GM18870 (cell line): ENCODE measurements around the gene SYTL1.

Source experiments
- ATAC-seq: cut with Tn5 transposase; IDR thresholded peaks from one replicate; pipeline ENCODE4 v1.9.1; 2021; ENCODE audit warnings: moderate library complexity; ENCODE audit not compliant: unreplicated experiment

Gene SYTL1

DNA sequence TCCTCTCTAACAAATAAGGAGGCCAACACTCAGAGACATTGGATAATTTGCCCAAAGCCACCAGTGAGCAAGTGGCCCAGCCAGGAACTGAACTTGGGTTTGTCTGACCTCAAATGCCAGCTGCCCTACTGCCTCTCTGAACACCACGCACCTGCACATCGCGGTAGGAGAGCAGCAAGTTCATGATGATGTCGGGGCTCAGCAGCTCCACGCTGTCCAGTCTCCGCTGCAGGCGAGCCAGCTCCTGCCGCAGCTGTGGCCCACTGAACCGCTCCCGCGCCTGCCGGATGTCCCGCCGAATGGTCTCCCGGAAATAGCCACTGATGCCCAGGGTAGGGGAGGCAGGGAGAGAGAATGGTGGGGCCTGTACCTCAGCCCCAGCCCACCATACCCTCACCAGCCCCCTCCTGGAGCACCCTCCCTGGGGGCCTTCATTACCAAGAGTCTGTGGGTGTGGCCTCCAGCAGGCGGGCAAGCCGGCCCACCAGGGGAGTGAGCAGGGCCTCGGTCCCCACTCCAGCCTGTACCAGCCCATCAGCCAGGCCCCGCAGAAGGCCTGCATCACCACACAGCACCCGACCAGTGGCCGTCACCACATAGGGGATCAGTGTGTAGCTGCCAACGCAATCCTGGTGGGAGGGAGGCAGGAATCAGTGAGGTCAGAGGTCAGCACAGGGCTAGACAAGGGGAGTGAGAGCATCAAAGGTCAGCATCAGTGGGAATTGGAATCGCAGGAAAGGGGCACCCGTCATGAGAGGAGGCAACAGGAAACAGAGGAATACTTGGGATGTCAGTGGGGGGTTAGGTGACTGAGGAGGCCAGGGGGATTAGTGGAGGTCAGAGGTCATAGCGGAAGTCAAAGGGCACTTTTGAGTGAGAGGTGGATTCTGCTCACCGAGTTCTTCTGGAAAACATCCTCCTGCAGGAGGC lies 22.2 kb downstream of the SYTL1 start:
- ATAC-seq: no peak

DNA sequence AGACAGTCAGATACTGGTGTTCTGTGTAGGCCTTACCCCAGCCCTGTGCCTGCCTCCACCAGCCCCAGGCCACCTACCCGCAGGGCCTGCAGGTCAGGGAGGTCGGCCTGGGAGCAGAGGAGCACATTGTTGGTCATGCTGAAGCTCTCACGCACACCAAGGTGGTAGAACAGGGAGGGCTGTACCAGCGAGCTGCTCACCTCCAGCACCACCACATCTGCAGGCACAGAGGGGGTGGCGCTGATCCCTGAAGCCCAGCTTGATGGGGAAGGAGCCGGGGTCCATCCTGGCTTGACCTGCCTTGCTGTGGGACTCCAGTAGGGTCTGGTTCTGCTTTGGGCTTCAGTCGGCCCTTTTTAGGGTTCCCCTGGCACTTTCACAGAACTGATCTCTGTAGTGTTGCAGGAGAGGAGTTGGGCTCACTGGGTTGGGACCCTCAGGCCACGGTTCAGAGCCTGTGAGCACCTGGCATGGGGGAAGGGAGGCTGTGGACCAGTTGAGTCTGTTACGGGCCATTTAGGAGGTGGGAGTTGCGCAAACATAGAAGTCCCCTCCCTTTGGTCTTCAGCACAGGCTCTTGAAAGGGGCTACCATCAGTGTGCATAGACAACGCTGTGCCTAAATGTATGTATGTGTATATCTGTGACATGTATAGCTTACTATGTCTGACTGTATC lies 23.0 kb downstream of the SYTL1 start:
- ATAC-seq: no peak

DNA sequence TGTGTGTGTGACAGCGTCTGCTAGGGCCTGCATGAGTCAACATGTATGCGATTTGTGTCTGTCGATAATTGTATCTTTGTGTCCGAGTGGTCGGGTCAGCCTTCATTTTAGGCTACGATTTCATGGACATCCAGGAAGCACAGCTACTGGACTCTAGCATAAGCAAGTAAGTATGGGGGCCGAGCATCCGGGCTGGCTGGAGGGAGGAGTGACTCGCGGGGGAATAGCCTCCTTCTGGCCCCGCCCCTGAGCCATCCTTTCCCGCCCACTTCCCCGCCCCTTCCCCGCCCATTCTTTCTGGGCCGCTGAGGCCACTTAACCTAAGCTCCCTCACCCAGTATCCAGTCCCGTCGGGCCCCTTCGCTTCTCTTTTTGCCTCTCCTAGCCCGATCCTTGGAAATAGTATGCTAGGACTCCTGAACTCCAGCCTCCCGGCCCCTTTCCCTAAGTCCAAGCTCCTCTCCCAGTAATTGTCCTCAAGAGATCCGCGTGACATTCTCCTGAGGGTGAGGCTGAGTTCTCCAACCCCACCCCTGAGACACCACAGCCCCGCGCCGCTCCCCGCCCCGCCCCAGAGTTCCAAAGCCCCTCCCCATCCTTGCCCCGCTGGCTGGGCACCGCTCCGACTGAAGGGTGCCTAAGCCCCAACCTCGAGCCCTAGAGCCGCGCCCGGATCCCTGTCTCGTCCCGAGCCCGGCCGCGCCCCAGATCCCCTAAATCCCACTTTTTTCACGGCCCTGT lies 23.7 kb downstream of the SYTL1 start:
- ATAC-seq: no peak

DNA sequence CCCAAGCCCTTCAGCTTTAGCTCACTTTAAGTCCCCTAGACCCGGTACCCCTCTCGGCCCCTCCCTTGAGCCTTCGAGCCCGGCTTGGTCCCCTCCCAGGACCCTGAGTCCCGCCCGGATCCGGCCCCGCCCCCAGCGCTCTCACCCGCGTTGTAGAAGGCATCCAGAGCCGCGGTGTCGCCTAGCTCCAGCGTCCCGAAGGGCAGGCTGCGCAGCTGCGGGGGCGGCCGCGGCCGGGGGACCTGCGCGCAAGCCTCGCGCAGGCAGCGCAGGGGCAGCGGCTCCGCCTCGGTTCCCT lies 24.2 kb downstream of the SYTL1 start:
- no peak for ATAC-seq

DNA sequence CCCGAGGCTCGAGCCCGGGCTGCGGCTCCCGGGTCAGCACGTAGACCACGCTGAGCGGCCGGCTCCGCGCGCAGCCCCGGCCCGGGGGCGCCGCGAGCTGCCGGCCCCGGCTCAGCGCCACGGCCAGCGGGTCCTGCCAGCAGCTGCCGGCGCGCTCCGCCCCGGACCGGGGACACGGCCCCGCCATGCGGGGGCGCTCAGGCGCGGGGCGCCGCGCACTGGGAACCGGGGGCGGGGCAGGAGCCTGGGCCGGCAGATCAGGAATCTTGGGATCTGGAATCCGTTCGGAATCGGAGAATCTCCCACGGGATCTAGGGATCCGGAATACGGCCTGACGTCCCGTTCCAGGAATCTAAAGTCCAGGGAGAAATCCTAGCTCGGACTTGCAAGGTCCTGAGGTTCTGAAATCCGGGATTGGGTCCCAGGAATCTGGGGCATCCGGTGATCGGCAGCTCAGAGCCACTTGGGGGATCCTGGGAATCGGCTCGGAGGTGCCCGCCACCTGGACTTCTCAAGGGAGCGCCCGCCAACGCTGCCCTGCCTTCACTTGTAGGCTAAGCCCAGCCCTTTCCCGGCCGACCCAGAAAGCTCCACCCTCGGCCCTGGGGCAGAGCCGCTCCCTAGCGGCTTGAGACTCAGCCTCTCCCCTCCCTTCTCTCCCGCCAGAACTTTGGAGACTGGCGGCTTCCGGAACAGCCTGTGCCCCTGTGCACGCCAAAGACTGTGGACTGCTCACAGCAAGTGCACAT lies 24.8 kb downstream of the SYTL1 start, which contains the start of gene MAP3K6:
Gene MAP3K6 (minus strand): TSS at position 551 of the 749 bp plus-strand sequence. CDS start 364 bp downstream, at position 187.
- ATAC-seq: no peak

DNA sequence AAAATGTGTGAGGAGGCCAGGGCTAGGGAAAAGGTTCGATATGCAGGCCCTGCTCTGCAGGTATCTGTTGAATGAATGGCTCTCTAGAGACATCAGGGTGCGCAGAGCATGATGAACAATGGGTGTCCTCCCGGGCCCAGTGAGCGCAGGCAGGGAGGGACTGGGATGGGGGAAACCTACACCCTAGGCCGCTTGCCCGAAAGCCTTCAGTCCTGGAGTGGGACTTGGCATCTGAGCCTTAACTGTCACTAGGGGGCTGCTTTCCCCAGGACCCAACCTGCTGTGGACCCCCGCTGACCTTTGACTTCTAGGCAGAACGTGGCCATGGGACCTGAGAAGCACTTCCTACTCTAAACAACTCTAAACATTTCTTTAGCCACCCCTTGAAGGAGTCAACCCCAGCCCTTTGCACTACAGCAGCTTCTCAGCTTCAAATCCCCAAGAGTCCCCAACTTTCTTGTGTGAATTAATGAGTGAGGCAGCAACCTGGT lies 25.4 kb downstream of the SYTL1 start:
- ATAC-seq: no peak

DNA sequence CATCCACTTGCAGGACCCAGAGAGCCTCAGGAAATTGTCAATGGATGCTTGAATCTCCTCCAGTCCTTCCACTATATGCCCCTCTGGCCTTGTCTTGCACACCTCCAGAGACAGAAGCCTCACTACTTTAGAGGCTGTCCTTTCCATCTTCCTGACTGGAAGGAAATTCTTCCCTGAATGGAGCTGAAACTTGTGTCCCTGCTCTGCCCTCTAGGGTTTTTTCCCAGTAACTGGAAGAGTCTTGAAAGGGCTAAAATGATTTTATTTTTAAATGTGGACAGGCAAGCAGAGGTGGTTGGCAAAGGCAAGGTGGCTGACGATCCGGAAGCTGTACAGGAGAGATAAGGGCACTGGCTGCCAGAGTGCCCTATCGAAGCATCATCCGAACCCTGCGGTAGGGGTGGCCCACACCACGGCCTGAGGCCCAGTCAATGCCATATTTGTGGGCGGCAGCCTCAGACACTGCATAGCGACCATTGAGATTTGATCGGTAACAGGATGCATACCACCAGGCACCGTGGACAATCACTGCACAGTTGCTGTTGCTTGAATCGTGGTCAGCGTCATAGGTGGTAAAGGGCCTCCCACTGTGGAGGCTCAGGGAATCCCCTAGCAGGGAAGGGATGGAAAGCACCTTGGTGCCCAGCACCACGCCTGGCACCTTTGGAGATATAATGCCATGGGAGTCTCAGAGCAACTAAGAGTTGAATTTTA lies 27.2 kb downstream of the SYTL1 start:
- ATAC-seq: no peak

DNA sequence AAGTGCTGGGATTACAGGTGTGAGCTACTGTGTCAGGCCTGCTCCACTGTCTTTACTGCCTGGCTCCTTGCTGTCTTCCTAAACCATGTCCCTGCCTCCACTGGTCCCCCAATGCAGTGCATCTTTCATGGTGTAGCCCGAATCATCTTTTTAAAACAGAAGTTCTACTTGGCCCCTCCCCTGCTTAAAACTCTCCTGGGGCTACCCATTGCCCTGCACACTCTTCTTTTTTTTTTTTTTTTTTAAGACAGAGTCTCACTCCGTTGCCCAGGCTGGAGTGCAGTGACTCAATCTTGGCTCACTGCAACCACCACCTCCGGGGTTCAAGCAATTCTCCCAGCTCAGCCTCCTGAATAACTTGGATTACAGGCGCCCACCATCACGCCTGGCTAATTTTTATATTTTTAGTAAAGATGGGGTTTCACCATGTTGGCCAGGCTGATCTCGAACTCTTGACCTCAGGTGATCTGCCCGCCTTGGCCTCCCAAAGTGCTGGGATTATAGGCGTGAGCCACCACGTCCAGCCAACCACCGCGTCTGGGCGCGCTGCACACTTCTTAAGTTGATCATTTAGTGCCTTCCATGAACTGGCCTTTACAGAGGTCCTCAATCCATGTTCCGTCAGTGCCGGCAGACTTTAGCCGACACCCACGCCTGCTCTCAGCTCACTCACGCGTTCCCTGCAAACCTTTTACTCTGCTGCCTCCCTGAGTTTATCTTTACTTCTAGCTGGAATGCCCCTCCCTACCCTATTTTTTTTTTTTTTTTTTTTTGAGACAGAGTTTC lies 30.4 kb downstream of the SYTL1 start:
- ATAC-seq: no peak

DNA sequence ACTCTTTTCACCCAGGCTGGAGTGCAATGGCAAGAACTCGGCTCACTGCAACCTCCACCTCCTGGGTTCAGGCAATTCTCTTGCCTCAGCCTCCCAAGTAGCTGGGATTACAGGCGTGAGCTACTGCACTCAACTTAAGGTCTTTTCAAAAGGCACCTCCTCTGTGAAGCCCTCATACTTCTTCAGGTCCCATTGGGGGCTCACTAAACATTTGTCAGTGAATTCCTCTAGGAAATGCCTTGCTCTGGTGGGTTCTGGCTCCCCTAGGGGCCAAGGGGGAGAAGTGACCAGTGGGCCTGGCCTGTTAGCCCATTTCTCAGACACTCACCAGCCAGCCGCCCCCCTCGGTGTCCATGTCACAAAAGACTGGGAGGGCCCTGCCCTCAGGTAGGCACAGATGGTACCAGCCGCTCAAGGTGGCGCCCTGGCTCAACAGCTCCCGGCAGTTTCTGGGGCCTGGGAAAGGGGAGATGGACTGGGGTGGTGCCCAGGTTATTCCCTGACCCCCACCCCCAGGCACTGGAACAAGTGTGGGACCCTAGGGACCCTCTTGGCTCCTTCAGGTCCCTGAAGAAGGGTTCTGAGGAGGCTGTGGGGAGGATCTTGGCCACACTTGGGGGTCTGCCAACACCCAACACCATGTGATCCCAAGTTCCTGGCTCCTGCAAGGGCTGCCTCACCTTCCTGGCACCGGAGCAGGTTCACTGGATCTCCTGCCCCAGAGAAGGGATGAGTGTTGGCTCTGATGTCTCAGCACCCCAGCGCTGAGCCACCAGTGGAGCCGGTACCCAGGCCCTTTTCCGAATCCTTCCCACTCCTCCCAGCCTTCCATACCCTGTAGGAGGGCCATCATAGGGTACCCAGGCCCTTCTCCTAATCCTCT lies 31.2 kb downstream of the SYTL1 start:
- ATAC-seq: no peak

DNA sequence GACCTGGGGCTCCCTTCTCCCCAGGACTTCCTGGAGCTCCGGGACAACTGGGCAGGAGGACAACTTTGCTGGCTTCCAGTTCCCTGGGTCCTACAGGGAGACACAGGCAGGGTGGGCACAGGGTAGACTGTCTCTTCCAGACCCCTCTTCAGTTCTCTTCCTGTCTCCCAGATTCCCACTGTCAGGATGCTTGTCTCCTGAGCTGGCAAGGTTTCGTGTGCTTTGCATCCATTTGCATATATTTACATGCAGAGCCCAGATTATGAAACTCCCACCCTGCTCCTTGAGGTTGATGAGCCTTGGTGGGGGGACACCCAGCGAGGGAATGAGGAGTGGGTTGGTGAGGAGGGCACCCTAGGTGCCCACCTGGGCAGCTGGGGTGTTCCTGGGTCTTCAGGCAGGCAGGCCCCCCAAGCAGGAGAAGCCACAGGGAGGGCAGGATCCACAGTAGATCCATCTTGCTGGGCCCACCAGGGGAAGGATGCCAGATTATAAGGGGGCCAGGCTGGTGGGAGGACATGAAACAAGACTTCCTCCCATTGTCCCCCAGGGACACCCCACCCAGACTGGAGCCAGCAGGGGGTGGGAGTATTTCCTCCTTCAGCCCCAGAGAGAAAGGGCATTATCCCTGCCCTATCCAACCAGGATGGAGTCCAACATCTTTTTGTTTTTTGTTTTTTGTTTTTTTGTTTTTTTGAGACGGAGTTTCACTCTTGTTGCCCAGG lies 32.7 kb downstream of the SYTL1 start, which contains the start of gene FCN3:
Gene FCN3 (minus strand): TSS at position 463 of the 725 bp plus-strand sequence. CDS start 6 bp downstream, at position 457.
- no peak for ATAC-seq

DNA sequence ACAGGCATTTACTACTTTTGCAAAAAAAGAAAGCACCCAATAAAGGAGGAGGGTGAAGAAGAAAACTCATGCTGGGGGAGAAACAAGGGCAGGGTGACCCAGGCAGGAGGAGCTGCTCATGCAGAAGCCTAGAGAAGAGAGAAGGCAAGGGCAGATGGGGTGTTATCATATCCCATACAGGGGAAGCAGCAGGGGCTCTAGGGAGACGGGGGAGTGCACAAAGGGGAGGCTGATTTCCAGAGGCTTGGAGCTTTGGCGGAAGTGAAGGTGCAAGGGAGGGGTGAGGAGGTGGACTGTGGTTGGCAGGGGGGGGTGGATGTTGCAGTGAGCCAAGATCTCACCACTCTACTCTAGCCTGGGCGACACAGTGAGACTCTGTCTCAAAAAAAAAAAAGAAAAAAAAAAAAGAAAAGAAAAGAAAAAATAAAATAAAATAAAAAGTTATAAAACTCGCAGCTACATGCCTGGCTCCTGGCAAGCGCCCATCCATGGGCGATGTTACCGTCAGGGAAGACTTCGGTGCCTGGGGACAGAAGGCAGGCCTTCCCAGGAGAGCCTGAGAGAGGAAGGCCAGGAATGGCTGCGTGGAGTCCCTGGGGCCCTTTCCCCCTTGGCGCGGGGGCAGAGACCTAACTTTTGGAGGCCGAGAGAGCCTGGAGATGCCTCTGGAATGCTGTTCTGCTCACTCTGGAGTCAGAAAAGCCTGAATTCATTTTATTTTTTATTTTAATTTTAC lies 36.1 kb downstream of the SYTL1 start:
- no peak for ATAC-seq

DNA sequence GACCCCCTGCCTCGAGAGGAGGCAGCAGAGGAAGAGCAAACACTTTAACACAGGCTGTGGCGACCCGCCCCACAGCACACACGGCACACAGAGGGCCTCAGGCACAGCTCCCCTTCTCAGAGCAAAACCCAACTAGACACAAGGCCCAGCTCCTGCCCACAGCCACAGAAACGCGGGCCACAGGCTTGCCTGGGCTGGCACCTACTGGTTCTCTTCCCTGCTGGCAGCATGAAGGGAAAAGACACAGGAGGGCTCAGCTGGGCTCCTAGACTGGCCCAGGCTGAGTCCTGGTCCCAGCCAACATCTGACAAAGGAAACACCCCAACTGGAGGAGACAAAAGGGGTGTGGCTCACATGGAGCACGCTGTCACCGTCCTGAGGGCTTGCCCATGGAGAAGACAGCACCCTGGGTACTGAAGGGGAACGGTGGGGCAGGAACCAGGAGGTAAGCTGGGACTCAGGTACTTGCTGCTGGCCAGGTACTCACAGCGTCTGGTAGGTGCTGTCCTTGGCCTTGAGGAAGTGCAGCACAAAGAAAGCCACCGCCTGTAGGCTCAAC lies 37.8 kb downstream of the SYTL1 start:
- no peak for ATAC-seq

DNA sequence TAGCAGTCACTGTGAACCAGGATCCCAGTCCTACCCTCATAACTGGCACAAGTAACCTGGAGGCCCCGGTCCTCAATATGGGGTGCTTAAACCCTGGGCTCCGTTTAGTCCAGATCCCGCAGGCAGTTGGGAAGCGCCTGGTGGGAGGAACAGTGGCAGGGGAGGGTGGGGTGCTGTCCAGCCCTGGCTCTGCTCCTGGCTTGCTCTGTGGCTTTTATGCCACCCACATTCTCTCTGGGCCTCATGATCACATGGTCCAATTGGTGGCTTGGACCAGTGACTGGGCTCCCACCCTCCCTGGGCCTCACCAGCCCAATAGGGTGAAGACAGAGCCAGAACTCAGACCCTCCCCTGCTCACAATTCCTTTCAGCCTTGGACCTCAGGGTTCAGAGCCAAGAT lies 38.4 kb downstream of the SYTL1 start:
- ATAC-seq: no peak

DNA sequence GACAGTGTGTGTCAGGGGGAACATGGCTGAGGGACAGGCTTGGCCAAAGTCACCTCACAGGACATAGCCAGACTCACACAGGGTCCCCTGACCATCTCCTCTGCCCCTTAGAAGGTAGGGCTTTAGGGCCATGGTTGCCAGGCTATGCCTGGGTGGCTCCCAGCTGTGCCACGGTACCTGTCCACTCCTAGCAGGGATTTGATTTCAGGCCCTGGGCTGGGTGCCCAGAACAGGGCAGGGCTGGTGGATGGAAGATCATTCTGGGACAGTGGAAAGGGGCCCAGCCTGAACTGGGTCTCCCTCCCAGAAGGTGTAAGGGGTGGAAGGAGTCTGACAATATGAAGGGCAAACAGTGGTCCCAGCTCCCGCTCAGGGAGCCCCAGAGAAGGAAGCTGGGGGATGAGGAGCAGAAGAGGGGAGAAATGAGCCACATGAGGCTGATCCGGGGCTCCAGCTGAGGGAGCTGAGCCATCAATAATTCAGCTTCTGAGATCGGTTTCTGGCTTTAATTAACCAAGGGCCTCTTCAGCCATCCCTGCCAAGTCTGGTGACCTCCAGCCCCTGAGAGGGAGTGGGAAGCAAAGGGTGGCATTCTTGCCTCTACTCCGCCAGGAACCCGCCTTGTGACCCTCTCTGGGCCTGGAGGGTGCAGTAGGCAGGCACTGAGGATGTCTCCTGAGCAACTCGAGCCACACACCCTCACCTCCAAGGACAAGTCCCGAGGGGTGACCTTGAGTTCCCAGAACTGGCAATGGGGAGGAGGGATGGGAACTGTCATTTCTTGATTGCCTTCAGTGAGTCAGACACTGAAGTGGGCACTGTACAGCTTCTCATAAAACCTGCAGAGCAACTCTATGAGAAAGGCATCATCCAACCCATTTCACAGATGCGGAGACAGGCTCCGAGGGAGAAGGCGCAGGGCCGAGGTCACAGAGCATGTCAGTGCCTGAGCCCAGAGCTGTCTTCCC lies 39.2 kb downstream of the SYTL1 start:
- ATAC-seq: no peak

DNA sequence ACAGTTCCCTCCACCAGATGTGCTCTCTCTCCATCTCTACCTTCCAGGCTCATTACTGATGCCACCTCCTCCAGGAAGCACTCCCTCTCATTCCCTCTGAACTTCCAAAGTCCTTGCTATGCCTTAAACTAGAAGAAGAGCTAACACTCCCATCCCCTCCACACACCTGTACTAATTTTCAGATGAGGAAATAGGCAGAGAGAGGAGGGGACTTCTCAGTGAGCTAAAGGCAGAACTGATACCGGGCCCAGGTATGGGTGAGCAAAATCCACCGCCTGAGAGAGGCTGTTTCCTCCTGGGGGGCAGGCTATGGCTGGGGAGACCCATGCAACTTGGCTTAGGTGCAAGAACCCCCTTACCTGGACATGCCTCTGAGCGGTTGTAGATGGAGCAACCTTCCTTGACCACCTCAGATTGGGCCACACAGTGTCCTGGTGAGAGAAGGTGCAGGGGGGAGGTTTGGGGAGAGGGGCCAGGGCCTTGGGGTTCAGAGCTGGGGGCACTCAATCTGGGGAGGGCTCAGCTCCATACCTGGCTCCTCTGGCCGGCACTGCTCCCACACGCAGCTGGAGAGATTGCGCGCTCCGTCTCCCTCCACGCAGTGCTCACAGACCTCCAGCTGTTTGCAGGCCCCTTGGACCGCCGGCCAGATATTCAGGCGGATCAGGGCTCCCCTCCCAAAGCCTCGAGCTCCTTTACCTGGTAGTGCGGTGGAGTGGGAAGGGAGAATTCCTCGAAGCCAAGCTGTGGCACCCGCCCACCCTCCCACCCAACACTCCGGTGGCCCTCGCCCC lies 40.3 kb downstream of the SYTL1 start:
- ATAC-seq: no peak
